Right atrium auricular region (tissue), 2 donors: Measurements from ENCODE around the gene COX17. TPM values are rescaled to one million over a fixed set of nuclear protein-coding genes. Genes with fewer than 3 reads are reported as not detected.

Source experiments
- DNase-seq: peaks from one replicate; pipeline ENCODE4 v3.0.0-alpha.2; 2019; ENCODE audit warnings: low spot score
- H3K27ac ChIP-seq, 2 donors: fragments of 200-600 bp; sonication (generic); 1 replicate in 1 of 2; 2 replicates in 1 of 2; pipeline ENCODE4 v1.5.1; 2016 to 2019
- H3K27me3 ChIP-seq, 2 donors: fragments of 200-600 bp; sonication (generic); one replicate each; pipeline versions ENCODE4 v1.5.1 to v1.6.0; 2017 to 2019
- H3K36me3 ChIP-seq: fragments of 200-600 bp; sonication (generic); one replicate; pipeline ENCODE4 v1.5.1; 2016
- H3K4me1 ChIP-seq, 2 donors: fragments of 200-600 bp; sonication (generic); one replicate each; pipeline versions ENCODE4 v1.5.1 to v1.6.0; 2017 to 2019
- H3K4me3 ChIP-seq, 2 donors: fragments of 200-600 bp; sonication (generic); 1 replicate in 1 of 2; 2 replicates in 1 of 2; pipeline ENCODE4 v1.5.1; 2017 to 2019; ENCODE audit warnings: mild to moderate bottlenecking in 1 of 2, moderate library complexity in 1 of 2
- H3K9me3 ChIP-seq, 2 donors: fragments of 200-600 bp; sonication (generic); one replicate each; pipeline ENCODE4 v1.5.1; 2019
- CTCF ChIP-seq, 2 donors: fragments of 200-600 bp; sonication (generic); IDR thresholded peaks; one replicate each; pipeline ENCODE4 v1.5.1; 2019; ENCODE audit warnings: antibody characterized with exemption in 2 of 2
- total RNA-seq, 2 donors: library from RNA; depleted of rRNA; stranded (reverse); fragments of >200 nt; gene quantifications; one replicate each; pipeline ENCODE4 v1.1.0, GENCODE V29; 2016

COX17 gene
- total RNA-seq, 2 donors from 2014 or later = 75.8 to 93.9 TPM

GRCh38 chr3:119677641-119677934 lies 382 bp upstream of the COX17 start:
- Histone ChIP-seq H3K27me3 (no peaks in the 10 kb centered on the region), H3K4me3 (peak overlapping the region; percentile 77 to 84), H3K9me3 (no peaks in the 10 kb centered on the region), H3K27ac (peak overlapping the region; percentile 98), H3K36me3 (peaks cover 17% of the 10 kb centered on the region), H3K4me1 (peaks cover 0 to 31% of the 10 kb centered on the region in 2 donors)
- TF ChIP-seq CTCF (IDR thresholded peaks at IDR 0.05) = no peak
- no peak for DNase-seq

GRCh38 chr3:119676020-119676419 lies 1.2 kb downstream of the COX17 start:
- H3K9me3 ChIP-seq = no peaks in the 10 kb centered on the region
- no peak for TF ChIP-seq CTCF (IDR thresholded peaks at IDR 0.05)
- peak overlapping the region; percentile 98 for H3K27ac ChIP-seq
- peaks cover 0 to 31% of the 10 kb centered on the region in 2 donors for H3K4me1 ChIP-seq
- H3K36me3 ChIP-seq = peaks cover 24% of the 10 kb centered on the region
- H3K4me3 ChIP-seq = peak overlapping the region; percentile 77 to 84
- H3K27me3 ChIP-seq = no peaks in the 10 kb centered on the region
- DNase-seq = no peak

- Histone ChIP-seq H3K27ac (peak overlapping the region; percentile 98), H3K27me3 (no peaks in the 10 kb centered on the region), H3K4me3 (peak overlapping the region; percentile 16 to 77), H3K9me3 (no peaks in the 10 kb centered on the region), H3K4me1 (peaks cover 0 to 34% of the 10 kb centered on the region in 2 donors), H3K36me3 (peaks cover 27% of the 10 kb centered on the region)
- DNase-seq = no peak
- no peak for TF ChIP-seq CTCF (IDR thresholded peaks at IDR 0.05)
Measured at GRCh38 chr3:119675188-119675874, 1.9 kb downstream of the COX17 start.

GRCh38 chr3:119673875-119674274 lies 3.3 kb downstream of the COX17 start:
- peak overlapping the region; percentile 46 to 65 for H3K27ac ChIP-seq
- peaks cover 27% of the 10 kb centered on the region for H3K36me3 ChIP-seq
- no peaks in the 10 kb centered on the region for H3K9me3 ChIP-seq
- peaks cover 0 to 43% of the 10 kb centered on the region in 2 donors for H3K4me1 ChIP-seq
- TF ChIP-seq CTCF (IDR thresholded peaks at IDR 0.05) = no peak
- no peaks in the 10 kb centered on the region for H3K27me3 ChIP-seq
- no peak for DNase-seq
- H3K4me3 ChIP-seq = no peak overlapping the region

GRCh38 chr3:119672776-119673175 lies 4.4 kb downstream of the COX17 start:
- DNase-seq = no peak
- H3K27me3 ChIP-seq = no peaks in the 10 kb centered on the region
- H3K36me3 ChIP-seq = peaks cover 27% of the 10 kb centered on the region
- H3K9me3 ChIP-seq = no peaks in the 10 kb centered on the region
- TF ChIP-seq CTCF (IDR thresholded peaks at IDR 0.05) = no peak
- no peak overlapping the region for H3K4me3 ChIP-seq
- H3K27ac ChIP-seq = peak overlapping the region; percentile 46 to 65
- peaks cover 0 to 42% of the 10 kb centered on the region in 2 donors for H3K4me1 ChIP-seq
